Erythroblast (primary cell): ENCODE measurements around the gene SLC9C2.

Source experiments
- GATA1 ChIP-seq: IDR thresholded peaks from 2 replicates; pipeline ENCODE4 v1.6.1; 2011; ENCODE audit warnings: low read depth, mild to moderate bottlenecking, control low read depth, low read length, moderate library complexity
- POLR2A ChIP-seq: IDR thresholded peaks from 2 replicates; pipeline ENCODE4 v1.6.1; 2011; ENCODE audit warnings: mild to moderate bottlenecking, low read length

- TF ChIP-seq POLR2A (no peak), GATA1 (no peak)
These were observed 96.4 kb downstream of the SLC9C2 start for GRCh38 chr1:173506437-173506836.
